ENCODE data around the gene PTK6.

- no peak for TF ChIP-seq CTCF (IDR thresholded peaks at IDR 0.05; ENCODE audit: insufficient read depth, low read length)
- no peak for TF ChIP-seq POLR2AphosphoS5 (IDR thresholded peaks at IDR 0.05; ENCODE audit: low read depth)
Observed at GRCh38 chr20:63500902-63501817, 36.0 kb downstream of the PTK6 start.
